Smooth muscle cell (in vitro differentiated cells): ENCODE data around the gene RPP21. TPM values are rescaled to one million over a fixed set of nuclear protein-coding genes. Genes with fewer than 3 reads are reported as not detected.
A peak's percentile ranks its signal among the peaks of the same experiment; 100 is the strongest.

Experiments used
- DNase-seq: peaks from one replicate; lab custom pipeline; 2025; ENCODE audit not compliant: unreplicated experiment; lab: John Stamatoyannopoulos, UW
- H2AFZ ChIP-seq: fragments of 200-600 bp; sonication (generic); 2 replicates; pipeline ENCODE4 v1.6.0; 2016; ENCODE audit warnings: antibody characterized with exemption, low read depth, mild to moderate bottlenecking
- H3F3A ChIP-seq: fragments of 200-600 bp; sonication (generic); 2 replicates; pipeline ENCODE4 v1.6.0; 2017; ENCODE audit warnings: antibody characterized with exemption, low read depth
- H3K27ac ChIP-seq: fragments of 200-600 bp; sonication (generic); 2 replicates; pipeline ENCODE4 v1.5.1; 2016; ENCODE audit warnings: low read depth, mild to moderate bottlenecking
- H3K27me3 ChIP-seq: fragments of 200-600 bp; sonication (generic); 2 replicates; pipeline ENCODE4 v1.6.1; 2016; ENCODE audit warnings: low read depth, mild to moderate bottlenecking
- H3K36me3 ChIP-seq: fragments of 200-600 bp; sonication (generic); 2 replicates; pipeline ENCODE4 v1.5.1; 2016; ENCODE audit warnings: low read depth
- H3K4me1 ChIP-seq: fragments of 200-600 bp; sonication (generic); 2 replicates; pipeline ENCODE4 v1.5.1; 2016; ENCODE audit warnings: low read depth
- H3K4me2 ChIP-seq: fragments of 200-600 bp; sonication (generic); 2 replicates; pipeline ENCODE4 v1.6.0; 2016; ENCODE audit warnings: mild to moderate bottlenecking
- H3K4me3 ChIP-seq: fragments of 200-600 bp; sonication (generic); 2 replicates; pipeline ENCODE4 v1.5.1; 2016; ENCODE audit warnings: mild to moderate bottlenecking
- H3K79me2 ChIP-seq: fragments of 200-600 bp; sonication (generic); 2 replicates; pipeline ENCODE4 v1.6.0; 2016; ENCODE audit warnings: low read depth, mild to moderate bottlenecking
- H3K9ac ChIP-seq: fragments of 200-600 bp; sonication (generic); 2 replicates; pipeline ENCODE4 v1.6.0; 2016; ENCODE audit warnings: low read depth
- H3K9me3 ChIP-seq: fragments of 200-600 bp; sonication (generic); replicated peaks from 2 replicates; pipeline ENCODE4 v1.5.1; 2016; ENCODE audit warnings: low read depth
- H4K20me1 ChIP-seq: fragments of 200-600 bp; sonication (generic); 2 replicates; pipeline ENCODE4 v1.6.0; 2016; ENCODE audit warnings: low read depth
- WGBS: methylation state at CpG from one replicate; pipeline ENCODE4 v1.1.7; 2016; ENCODE audit warnings: low lambda C conversion rate; 5-methylcytosine and 5-hydroxymethylcytosine counted together
- polyA plus RNA-seq: library from polyadenylated mRNA; unstranded; fragments of >200 nt; fragmentation: Nextera tagmentation; extraction: Ambion mirVana; gene quantifications from 2 replicates; pipeline ENCODE4 v1.2.1, GENCODE V29; 2016
- total RNA-seq: library from RNA; depleted of rRNA; stranded (reverse); fragments of >200 nt; gene quantifications from 2 replicates; pipeline ENCODE4 v1.2.3, GENCODE V29; 2014
- TF ChIP-seq, protein P1 (sequence below): fragments of 200-600 bp; sonication (generic); IDR thresholded peaks from 2 replicates; pipeline ENCODE4 v1.5.1; 2017; ENCODE audit warnings: borderline replicate concordance, mild to moderate bottlenecking, antibody characterized with exemption; ENCODE audit not compliant: insufficient read depth, poor library complexity, severe bottlenecking

RPP21 gene
- total and polyA plus RNA-seq, 2 experiments from 2014 or later, result 66.3 to 77.5 TPM

DNA sequence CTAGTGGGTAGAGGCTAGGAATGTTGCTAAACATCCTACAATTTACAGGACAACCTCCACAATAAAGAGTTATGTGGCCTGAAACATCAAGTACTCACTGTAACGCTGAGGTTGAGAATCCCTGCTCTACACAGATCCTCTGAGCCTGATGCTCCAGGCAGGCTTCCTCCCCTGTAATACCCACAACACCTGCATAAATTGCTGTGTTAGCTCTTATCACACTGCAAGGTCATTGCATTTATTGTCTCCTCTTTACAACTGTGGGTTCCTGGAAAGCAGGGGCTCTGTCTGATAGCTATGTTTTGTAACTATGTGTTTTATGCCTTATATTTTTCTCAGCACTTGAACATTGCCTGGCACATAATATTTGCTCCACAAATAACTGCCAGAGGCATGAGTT is 11.6 kb downstream of the RPP21 start:
- no peaks in the 10 kb centered on the region for H3K79me2 ChIP-seq
- H3K27ac ChIP-seq, result no peak overlapping the region
- H3K36me3 ChIP-seq, result no peaks in the 10 kb centered on the region
- TF ChIP-seq, protein P1, sequence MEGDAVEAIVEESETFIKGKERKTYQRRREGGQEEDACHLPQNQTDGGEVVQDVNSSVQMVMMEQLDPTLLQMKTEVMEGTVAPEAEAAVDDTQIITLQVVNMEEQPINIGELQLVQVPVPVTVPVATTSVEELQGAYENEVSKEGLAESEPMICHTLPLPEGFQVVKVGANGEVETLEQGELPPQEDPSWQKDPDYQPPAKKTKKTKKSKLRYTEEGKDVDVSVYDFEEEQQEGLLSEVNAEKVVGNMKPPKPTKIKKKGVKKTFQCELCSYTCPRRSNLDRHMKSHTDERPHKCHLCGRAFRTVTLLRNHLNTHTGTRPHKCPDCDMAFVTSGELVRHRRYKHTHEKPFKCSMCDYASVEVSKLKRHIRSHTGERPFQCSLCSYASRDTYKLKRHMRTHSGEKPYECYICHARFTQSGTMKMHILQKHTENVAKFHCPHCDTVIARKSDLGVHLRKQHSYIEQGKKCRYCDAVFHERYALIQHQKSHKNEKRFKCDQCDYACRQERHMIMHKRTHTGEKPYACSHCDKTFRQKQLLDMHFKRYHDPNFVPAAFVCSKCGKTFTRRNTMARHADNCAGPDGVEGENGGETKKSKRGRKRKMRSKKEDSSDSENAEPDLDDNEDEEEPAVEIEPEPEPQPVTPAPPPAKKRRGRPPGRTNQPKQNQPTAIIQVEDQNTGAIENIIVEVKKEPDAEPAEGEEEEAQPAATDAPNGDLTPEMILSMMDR, result no peak
- H3K4me1 ChIP-seq, result peaks cover 7% of the 10 kb centered on the region
- no peaks in the 10 kb centered on the region for H4K20me1 ChIP-seq
- H3K4me2 ChIP-seq, result no peak overlapping the region
- no peak overlapping the region for H3K9ac ChIP-seq
- H2AFZ ChIP-seq, result no peak overlapping the region
- no peaks in the 10 kb centered on the region for H3F3A ChIP-seq
- H3K27me3 ChIP-seq, result peaks cover 33% of the 10 kb centered on the region
- H3K4me3 ChIP-seq, result no peak overlapping the region
- DNase-seq, result no peak
- H3K9me3 ChIP-seq, result no peaks in the 10 kb centered on the region
- 76% methylated on average over 1 of the region's 1 CpG for WGBS

DNA sequence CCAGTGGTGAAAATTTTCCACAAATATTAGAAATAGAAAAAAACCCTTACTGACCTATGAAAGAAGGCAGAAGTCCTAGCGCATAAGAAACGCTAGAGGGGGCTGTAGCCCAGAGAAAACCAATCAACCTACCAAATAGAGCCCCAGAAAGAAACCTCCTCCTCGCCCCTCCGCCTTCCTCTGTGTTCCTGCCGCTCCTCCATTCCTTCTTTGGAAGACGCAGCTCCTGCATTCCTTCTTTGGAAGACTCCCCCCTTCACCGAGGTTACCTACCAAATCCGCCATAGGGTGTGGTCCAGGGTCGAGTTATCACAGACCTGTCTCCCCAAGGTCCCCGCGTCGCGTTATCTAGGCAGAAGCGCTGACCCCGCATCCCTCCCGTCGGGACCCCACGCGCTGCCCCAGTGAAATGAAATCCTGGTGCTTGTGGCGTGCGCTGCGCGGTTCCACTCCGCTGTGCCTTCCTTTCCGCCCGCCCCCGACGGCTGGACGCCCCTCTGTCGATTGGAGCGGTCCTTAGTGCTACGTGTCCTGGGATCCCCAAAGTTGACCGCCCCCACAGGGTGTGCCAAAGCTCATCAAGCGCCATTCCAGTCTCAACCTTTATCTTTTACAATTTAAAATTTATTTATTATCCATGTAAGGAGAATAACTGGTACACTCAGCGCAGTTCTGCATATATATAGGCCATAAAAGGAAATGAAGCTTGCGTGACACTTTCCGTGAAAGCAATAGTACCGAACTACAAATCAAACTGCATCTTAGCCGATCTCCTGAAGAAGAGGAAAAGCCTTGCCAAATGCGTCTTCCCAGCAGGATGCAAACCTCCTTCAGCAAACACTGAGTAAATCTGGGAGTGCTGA is 13.0 kb downstream of the RPP21 start:
- Histone ChIP-seq H3K4me1 (peaks cover 7% of the 10 kb centered on the region), H4K20me1 (no peaks in the 10 kb centered on the region), H2AFZ (peak overlapping the region; percentile 94), H3K9ac (peak overlapping the region; percentile 13), H3K9me3 (no peaks in the 10 kb centered on the region), H3K36me3 (no peaks in the 10 kb centered on the region), H3K79me2 (no peaks in the 10 kb centered on the region), H3K4me3 (peak overlapping the region; percentile 62), H3F3A (no peaks in the 10 kb centered on the region), H3K4me2 (peak overlapping the region; percentile 93), H3K27me3 (peaks cover 37% of the 10 kb centered on the region), H3K27ac (no peak overlapping the region)
- WGBS, result 3% methylated on average over 39 of the region's 40 CpGs
- TF ChIP-seq, protein P1, result peak; percentile 79
- no peak for DNase-seq

DNA sequence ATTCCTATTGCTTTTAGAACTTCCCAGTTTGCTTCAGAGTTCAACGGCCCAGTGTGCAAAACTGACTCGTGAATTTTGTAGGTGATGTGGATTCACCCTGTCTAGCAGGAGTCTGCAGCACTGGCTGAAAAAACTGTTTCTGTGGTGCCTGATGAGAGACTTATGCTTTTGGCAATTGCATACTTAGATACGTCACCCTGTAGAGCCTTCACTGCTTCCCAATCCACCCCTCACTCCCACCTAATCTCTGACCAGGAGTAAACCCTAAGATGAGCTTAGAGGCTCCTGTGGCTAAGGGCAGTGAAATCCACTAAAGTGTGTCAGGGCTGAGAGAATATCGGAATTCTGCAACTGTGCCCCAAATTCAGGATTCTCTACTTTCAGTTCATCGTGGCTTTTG is 14.3 kb downstream of the RPP21 start:
- Histone ChIP-seq H3K4me1 (peaks cover 7% of the 10 kb centered on the region), H4K20me1 (no peaks in the 10 kb centered on the region), H3K9me3 (no peaks in the 10 kb centered on the region), H2AFZ (no peak overlapping the region), H3K79me2 (no peaks in the 10 kb centered on the region), H3F3A (no peaks in the 10 kb centered on the region), H3K9ac (no peak overlapping the region), H3K27me3 (peaks cover 44% of the 10 kb centered on the region), H3K4me3 (no peak overlapping the region), H3K4me2 (no peak overlapping the region), H3K27ac (no peak overlapping the region), H3K36me3 (no peaks in the 10 kb centered on the region)
- TF ChIP-seq, protein P1, result no peak
- DNase-seq, result no peak
- 77% methylated on average over 5 of the region's 5 CpGs for WGBS

DNA sequence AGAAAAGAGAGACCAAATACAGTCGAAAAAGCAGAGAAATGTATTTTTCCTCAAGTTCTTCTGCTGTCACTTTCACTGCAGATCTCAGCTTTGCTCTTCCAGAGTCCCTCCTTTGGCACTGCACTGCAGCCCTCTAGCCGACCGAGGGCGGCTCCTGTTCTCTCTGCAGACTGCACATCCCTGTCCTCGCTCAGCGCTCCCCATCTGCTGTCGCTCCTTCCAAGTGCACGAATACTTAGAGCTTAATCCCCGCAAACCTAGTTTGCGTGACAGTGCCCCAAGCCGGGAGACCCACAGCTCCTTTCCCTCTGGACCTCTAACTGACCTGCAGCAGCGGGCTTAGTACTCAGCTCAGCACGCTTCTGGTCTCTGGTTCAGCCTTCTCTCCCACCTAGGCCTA is 15.2 kb downstream of the RPP21 start:
- no peaks in the 10 kb centered on the region for H4K20me1 ChIP-seq
- no peaks in the 10 kb centered on the region for H3K36me3 ChIP-seq
- no peak for DNase-seq
- TF ChIP-seq, protein P1, result no peak
- WGBS, result 70% methylated on average over 13 of the region's 13 CpGs
- peaks cover 7% of the 10 kb centered on the region for H3K4me1 ChIP-seq
- no peak overlapping the region for H3K9ac ChIP-seq
- H3K27ac ChIP-seq, result no peak overlapping the region
- no peak overlapping the region for H3K4me3 ChIP-seq
- H3K79me2 ChIP-seq, result no peaks in the 10 kb centered on the region
- H3F3A ChIP-seq, result no peaks in the 10 kb centered on the region
- no peak overlapping the region for H2AFZ ChIP-seq
- no peaks in the 10 kb centered on the region for H3K9me3 ChIP-seq
- H3K27me3 ChIP-seq, result peaks cover 52% of the 10 kb centered on the region
- no peak overlapping the region for H3K4me2 ChIP-seq
